Mucosa of stomach (tissue), 1 donor: ENCODE results near the gene ULBP1.
"Not testable (repeated sequence)": the region's sequence is repeated elsewhere in the genome, so short reads cannot be mapped to it uniquely, and the experiment has no call there.

ENCODE experiments used
- H3K27me3 ChIP-seq: one replicate; pipeline ENCODE4 v1.7.0; 2013; ENCODE audit warnings: mild to moderate bottlenecking, low read length; ENCODE audit not compliant: control insufficient read depth, insufficient read depth
- H3K36me3 ChIP-seq: one replicate; pipeline ENCODE4 v1.7.0; 2013; ENCODE audit warnings: low read length; ENCODE audit not compliant: control insufficient read depth, insufficient read depth
- H3K4me1 ChIP-seq: one replicate; pipeline ENCODE4 v1.7.0; 2013; ENCODE audit warnings: mild to moderate bottlenecking, low read length; ENCODE audit not compliant: control insufficient read depth, insufficient read depth
- H3K4me3 ChIP-seq: one replicate; pipeline ENCODE4 v1.7.0; 2013; ENCODE audit warnings: low read length
- H3K9ac ChIP-seq: one replicate; pipeline ENCODE4 v1.7.0; 2013; ENCODE audit warnings: mild to moderate bottlenecking, low read length, moderate library complexity
- H3K9me3 ChIP-seq: one replicate; pipeline ENCODE4 v1.7.0; 2013; ENCODE audit warnings: mild to moderate bottlenecking, low read length, moderate library complexity; ENCODE audit not compliant: control insufficient read depth
- donor health status: Pancreatic carcinoma.

ULBP1 gene

DNA sequence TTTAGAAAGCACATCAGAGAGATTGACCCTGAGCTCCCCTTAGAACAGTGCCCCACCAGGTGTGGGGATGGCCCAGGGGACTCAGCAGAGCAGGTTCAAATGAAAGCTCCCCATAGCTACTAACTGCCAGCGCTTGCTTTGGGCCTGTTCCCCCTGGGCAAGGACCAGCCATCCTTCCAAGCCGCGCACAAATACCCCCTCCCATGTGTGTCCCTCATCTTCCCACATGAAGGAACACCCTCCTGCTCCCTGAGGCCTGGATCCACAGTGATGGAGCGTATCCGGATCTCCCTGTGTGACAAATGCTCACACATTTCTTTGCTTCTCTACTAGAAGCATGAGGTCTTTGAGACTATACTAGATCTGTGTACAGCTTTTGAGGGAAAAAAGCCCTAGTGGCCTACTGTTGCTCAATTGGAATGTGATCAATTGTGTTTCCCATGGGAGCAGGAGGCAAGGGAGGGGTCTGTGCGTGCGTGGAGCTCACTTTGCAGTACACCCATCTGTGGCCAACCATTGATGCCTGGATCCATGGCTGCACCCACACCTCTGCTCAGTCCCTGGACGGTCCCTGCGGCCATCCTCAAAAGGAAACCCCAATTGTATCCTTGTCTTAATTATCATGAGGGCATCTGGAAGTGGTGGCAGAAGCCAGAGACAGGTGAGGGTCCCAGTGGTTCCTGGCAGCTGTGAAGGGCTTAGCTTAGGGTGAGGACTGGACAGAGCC, 39.4 kb upstream of the ULBP1 start:
- H3K27me3 ChIP-seq: peaks cover 39% of the 10 kb centered on the region
- H3K9ac ChIP-seq: no peak overlapping the region
- H3K9me3 ChIP-seq: no peaks in the 10 kb centered on the region
- no peaks in the 10 kb centered on the region for H3K36me3 ChIP-seq
- peaks cover 22% of the 10 kb centered on the region for H3K4me1 ChIP-seq
- no peak overlapping the region for H3K4me3 ChIP-seq

DNA sequence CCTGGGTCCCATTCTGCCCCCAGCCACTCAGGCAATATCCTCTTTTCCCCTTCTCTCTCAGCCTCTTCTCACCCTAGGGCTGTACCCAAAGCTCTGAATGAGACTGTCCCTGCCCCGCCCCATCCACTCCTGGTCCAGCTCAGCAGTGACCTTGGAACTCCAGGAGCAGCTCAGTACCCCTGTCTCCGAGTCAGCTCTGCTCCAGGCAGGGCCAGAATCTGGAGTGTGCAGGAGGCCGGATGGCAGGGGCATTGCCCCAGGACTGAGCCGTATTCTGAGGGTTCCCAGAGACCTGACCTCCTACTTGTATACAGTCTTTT, 38.9 kb upstream of the ULBP1 start:
- Histone ChIP-seq H3K4me1 (peaks cover 22% of the 10 kb centered on the region), H3K27me3 (peaks cover 43% of the 10 kb centered on the region), H3K9ac (no peak overlapping the region), H3K36me3 (no peaks in the 10 kb centered on the region), H3K9me3 (no peaks in the 10 kb centered on the region), H3K4me3 (no peak overlapping the region)

GRCh38 chr6:149925253-149925973, 38.3 kb upstream of the ULBP1 start:
- Histone ChIP-seq H3K27me3 (peaks cover 43% of the 10 kb centered on the region), H3K4me3 (peak overlapping the region; percentile 73), H3K9ac (peak overlapping the region; percentile 61), H3K36me3 (no peaks in the 10 kb centered on the region), H3K9me3 (no peaks in the 10 kb centered on the region), H3K4me1 (peaks cover 22% of the 10 kb centered on the region)

GRCh38 chr6:149925974-149926777, 37.6 kb upstream of the ULBP1 start:
- H3K27me3 ChIP-seq: peaks cover 46% of the 10 kb centered on the region
- peak overlapping the region; percentile 61 for H3K9ac ChIP-seq
- no peaks in the 10 kb centered on the region for H3K36me3 ChIP-seq
- H3K4me1 ChIP-seq: peaks cover 22% of the 10 kb centered on the region
- H3K9me3 ChIP-seq: no peaks in the 10 kb centered on the region
- H3K4me3 ChIP-seq: peak overlapping the region; percentile 73

DNA sequence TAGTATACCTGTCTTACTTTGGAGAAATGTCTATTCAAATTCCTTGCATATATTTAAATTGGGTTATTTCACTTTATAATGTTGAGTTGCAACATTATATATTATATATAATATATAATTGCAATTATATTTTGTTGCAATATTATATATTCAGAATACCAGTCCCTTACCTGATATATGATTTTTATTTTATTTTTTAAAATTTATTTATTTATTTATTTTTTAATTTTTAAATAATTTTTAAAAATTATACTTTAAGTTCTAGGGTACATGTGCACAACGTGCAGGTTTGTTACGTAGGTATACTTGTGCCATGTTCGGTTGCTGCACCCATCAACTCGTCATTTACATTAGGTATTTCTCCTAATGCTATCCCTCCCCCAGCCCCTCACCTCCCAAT, 36.7 kb upstream of the ULBP1 start:
- H3K36me3 ChIP-seq: not testable (repeated sequence)

GRCh38 chr6:149929422-149929821, 34.3 kb upstream of the ULBP1 start:
- no peak overlapping the region for H3K9ac ChIP-seq
- H3K4me3 ChIP-seq: no peak overlapping the region
- no peaks in the 10 kb centered on the region for H3K9me3 ChIP-seq
- peaks cover 10% of the 10 kb centered on the region for H3K4me1 ChIP-seq
- peaks cover 37% of the 10 kb centered on the region for H3K27me3 ChIP-seq
- no peaks in the 10 kb centered on the region for H3K36me3 ChIP-seq

More for the DNA sequence above, 36.7 kb upstream of the ULBP1 start:
- H3K27me3 ChIP-seq: peaks cover 47% of the 10 kb centered on the region
- not testable (repeated sequence) for H3K4me3 ChIP-seq, H3K9me3 ChIP-seq, H3K9ac ChIP-seq
- H3K4me1 ChIP-seq: peaks cover 22% of the 10 kb centered on the region

DNA sequence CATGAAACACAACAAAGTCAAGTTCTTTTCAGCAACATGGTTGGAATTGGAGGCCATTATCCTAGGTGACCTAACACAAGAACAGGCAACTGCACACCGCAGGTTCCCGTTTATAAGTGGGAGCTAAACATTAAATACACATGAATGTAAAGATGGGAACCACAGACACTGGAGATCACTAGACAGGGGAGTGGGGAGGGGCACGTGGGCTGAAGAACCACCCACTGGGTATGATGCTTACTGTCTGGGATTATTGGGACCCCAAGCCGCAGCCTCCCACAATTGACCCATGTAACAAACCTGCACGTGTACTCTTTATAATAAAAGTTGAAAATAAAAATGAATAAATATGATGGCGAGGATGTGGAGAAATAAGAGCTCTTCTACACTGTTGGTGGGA, 32.2 kb upstream of the ULBP1 start:
- Histone ChIP-seq H3K4me1 (peaks cover 1% of the 10 kb centered on the region), H3K36me3 (no peaks in the 10 kb centered on the region), H3K27me3 (peaks cover 50% of the 10 kb centered on the region), H3K4me3 (no peak overlapping the region), H3K9ac (no peak overlapping the region), H3K9me3 (no peaks in the 10 kb centered on the region)

DNA sequence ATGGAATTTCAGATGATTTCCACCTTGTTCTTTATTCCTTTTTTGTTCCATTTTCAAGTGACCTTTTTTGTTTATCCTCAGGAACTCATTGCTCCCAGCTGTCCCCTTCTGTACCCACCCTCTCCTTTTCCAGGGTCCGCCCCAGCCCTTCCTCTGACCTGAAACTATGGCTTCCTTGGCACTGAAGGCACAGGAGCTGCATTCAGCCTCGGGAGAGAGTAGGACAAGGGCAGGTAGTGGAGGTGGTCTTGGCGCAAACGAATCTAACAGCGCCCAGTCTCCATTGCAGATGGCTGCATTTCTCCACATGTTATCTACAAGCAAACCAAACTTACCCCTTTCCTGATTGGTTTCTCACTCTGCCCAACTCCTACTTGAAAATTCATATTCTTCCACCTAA, 30.7 kb upstream of the ULBP1 start:
- H3K27me3 ChIP-seq: peaks cover 63% of the 10 kb centered on the region
- no peak overlapping the region for H3K9ac ChIP-seq
- H3K4me3 ChIP-seq: no peak overlapping the region
- H3K9me3 ChIP-seq: no peaks in the 10 kb centered on the region
- no peaks in the 10 kb centered on the region for H3K4me1 ChIP-seq
- H3K36me3 ChIP-seq: no peaks in the 10 kb centered on the region

GRCh38 chr6:149933461-149933860, 30.3 kb upstream of the ULBP1 start:
- Histone ChIP-seq H3K4me1 (no peaks in the 10 kb centered on the region), H3K36me3 (no peaks in the 10 kb centered on the region), H3K4me3 (no peak overlapping the region), H3K9ac (no peak overlapping the region), H3K9me3 (no peaks in the 10 kb centered on the region), H3K27me3 (peaks cover 68% of the 10 kb centered on the region)

- Histone ChIP-seq H3K9ac (no peak overlapping the region), H3K4me3 (no peak overlapping the region), H3K27me3 (peaks cover 72% of the 10 kb centered on the region), H3K9me3 (no peaks in the 10 kb centered on the region), H3K4me1 (no peaks in the 10 kb centered on the region), H3K36me3 (no peaks in the 10 kb centered on the region)
Measured at GRCh38 chr6:149934249-149935156, 29.2 kb upstream of the ULBP1 start.

DNA sequence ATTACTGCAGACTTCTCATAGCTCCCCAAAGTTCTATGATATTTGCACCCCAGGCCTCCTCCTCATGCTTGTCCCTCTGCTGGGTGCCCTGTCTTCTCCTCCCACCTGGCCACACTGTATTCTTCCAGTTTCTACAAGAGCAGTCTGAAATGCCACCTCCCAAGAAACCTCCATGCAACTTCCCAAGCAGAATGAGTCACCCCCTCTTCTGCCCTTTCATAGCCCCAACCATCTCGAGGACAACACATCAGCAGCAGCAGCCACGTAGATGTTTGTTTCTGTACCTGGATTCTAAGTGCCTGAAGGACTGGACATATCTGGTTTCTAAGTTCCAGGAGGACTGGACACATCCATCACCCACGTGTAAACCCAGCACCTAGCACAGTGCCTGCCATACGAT, 28.5 kb upstream of the ULBP1 start:
- Histone ChIP-seq H3K27me3 (peaks cover 75% of the 10 kb centered on the region), H3K9me3 (no peaks in the 10 kb centered on the region), H3K9ac (no peak overlapping the region), H3K4me1 (no peaks in the 10 kb centered on the region), H3K4me3 (no peak overlapping the region), H3K36me3 (no peaks in the 10 kb centered on the region)
